22Rv1 (cell line): ENCODE results near the gene AP2A2.

Source experiments
- H3K27ac ChIP-seq: fragments of 450-650 bp; 2 replicates; pipeline ENCODE4 v1.5.1; 2017
- ZFX ChIP-seq: fragments of 450-650 bp; IDR thresholded peaks from 2 replicates; pipeline ENCODE4 v1.6.1; 2017; ENCODE audit warnings: antibody characterized with exemption, borderline replicate concordance
- TF ChIP-seq, protein P1 (sequence below): fragments of 450-650 bp; IDR thresholded peaks from 2 replicates; pipeline ENCODE4 v1.5.1; 2017; ENCODE audit warnings: mild to moderate bottlenecking

Gene AP2A2

DNA sequence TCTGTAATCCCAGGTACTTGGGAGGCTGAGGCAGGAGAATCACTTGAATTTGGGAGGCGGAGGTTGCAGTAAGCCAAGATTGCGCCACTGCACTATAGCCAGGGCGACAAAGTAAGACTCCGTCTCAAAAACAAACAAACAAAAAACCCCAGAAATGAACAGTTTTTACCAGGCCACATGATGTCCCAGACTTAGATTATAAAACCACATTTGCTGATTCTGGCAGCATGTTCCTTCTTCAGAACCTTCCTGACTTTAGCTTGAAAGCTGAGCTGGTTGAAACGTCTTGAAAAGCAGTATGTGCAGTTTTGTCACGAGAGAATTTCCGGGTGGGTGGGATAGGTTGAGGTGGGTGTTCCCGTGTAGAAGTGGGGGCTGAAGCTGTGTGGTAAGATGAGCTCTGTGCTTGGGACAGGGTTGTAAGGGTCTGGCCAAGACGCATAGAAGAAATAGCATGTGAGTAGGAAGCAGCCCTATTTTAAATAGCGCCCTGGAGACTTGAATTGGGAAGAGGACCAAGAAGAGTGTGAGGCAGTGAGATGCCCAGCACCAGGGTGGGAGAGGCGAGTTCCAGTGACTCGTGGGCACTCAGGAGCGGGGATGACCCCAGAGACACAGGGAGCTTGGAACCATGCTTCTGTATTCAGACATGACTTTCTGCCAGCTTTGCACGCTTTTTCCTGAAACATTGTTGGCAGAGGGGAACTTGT is 7.6 kb downstream of the AP2A2 start:
- H3K27ac ChIP-seq: no peak overlapping the region
- TF ChIP-seq ZFX: no peak
- TF ChIP-seq, protein P1, sequence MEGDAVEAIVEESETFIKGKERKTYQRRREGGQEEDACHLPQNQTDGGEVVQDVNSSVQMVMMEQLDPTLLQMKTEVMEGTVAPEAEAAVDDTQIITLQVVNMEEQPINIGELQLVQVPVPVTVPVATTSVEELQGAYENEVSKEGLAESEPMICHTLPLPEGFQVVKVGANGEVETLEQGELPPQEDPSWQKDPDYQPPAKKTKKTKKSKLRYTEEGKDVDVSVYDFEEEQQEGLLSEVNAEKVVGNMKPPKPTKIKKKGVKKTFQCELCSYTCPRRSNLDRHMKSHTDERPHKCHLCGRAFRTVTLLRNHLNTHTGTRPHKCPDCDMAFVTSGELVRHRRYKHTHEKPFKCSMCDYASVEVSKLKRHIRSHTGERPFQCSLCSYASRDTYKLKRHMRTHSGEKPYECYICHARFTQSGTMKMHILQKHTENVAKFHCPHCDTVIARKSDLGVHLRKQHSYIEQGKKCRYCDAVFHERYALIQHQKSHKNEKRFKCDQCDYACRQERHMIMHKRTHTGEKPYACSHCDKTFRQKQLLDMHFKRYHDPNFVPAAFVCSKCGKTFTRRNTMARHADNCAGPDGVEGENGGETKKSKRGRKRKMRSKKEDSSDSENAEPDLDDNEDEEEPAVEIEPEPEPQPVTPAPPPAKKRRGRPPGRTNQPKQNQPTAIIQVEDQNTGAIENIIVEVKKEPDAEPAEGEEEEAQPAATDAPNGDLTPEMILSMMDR: no peak

DNA sequence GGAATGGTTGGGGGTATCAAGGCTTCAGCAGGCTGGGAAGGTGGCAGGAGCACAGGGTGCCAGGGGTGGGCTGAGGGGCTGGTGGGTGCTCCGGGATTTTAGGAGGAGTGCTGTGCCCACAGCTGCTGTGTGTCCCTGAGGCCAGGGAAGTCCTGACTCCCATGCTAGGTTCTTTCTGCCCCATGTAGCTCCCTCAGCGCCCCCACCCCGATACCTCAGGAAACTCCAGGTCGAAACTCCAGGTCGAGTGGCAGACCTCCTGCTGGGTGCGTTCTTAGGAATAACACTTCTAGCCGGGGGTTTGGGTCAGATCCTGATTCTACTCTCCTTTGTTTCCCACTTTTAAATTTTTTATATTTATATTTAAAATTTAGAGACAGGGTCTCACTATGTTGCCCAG is 8.3 kb downstream of the AP2A2 start:
- no peak for TF ChIP-seq ZFX
- TF ChIP-seq, protein P1: no peak
- H3K27ac ChIP-seq: no peak overlapping the region

DNA sequence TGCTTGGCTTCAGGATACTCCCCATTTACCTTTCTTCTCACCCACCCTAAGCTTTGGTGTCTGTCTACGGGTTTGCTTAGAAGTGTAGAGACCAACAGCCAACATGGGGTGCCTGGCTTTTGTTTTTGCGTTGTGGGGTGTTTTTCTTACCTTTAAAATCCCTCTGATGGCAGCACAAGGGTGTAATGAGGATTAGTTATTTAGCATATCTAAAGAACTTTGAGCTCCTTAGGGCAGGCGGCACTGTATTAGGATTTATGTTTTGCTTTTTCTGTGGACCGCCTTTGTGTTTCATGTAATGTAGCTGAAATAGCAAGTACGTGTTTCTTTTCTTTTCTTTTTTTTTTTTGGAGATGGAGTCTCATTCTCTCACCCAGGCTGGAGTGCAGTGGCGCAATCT is 8.9 kb downstream of the AP2A2 start:
- no peak overlapping the region for H3K27ac ChIP-seq
- no peak for TF ChIP-seq ZFX
- TF ChIP-seq, protein P1: no peak

DNA sequence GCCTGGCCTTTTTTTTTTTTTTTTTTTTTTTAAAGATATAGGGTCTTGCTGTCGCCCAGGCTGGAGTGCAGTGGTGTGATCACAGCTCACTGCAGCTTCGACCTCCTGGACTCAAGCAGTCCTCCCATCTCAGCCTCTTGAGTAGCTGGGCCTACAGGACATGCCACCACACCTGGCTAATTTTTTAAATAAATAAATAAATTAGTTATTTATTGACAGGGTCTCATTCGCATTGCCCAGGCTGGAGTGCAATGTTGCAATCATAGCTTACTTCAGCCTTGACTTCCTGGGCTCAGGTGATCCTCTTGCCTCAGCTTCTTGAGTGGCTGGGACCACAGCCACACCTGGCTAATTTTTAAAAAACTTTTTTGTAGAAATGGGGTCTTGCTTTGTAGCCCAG is 10.5 kb downstream of the AP2A2 start:
- H3K27ac ChIP-seq: no peak overlapping the region
- TF ChIP-seq ZFX: no peak
- TF ChIP-seq, protein P1: no peak

DNA sequence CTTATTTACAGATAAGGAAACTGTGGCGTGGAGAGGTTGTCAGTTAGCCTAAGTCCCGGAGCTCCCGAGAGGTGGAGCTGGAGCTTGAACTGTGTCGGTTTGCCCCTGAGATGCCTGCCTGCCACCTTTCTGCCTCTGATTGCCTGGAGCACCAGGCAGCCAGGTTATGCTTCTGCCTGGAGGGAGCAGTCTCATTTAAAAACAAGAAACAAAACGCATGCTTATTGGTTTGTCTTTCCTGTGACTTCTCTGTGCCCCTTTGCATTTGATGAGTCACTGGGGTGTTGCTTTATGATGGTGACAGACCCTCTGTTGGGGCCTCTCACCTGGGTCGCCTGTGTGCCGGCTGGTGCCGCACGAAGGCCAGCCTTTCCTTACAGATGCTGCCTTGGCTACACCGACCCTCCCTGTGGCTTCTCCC is 12.2 kb downstream of the AP2A2 start:
- H3K27ac ChIP-seq: no peak overlapping the region
- TF ChIP-seq, protein P1: no peak
- TF ChIP-seq ZFX: no peak

DNA sequence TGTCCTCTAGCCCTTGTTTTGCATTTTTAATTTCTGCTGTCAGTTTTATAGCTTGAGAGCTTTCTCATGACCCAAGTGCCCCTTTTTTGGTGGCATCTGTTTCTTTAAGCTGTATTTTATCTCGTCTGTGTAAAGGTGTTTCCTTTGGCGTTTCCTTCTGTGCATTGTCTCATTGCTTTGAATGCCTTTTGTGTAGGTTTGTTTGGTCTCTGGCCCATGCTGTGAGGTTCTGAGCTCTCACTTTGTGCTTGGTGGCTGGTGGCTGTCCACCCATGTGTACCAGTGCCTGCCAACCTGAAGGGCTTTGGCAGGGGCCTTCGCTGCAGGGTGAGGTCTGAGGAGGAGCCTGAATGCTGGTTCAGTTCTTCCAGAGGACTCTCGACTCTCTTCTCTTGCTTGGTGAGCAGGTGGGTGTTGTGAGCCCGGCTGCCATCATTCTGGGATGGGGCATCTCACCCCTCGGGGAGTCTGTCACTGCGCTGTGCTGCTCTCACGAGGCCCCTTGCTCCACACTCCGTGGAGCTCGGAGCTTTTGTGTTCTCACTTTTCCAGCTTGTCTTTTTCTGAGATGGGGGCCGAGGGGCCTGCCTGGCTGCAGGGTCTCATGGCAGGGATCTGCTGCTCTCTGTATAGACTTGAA is 14.9 kb downstream of the AP2A2 start:
- H3K27ac ChIP-seq: no peak overlapping the region

DNA sequence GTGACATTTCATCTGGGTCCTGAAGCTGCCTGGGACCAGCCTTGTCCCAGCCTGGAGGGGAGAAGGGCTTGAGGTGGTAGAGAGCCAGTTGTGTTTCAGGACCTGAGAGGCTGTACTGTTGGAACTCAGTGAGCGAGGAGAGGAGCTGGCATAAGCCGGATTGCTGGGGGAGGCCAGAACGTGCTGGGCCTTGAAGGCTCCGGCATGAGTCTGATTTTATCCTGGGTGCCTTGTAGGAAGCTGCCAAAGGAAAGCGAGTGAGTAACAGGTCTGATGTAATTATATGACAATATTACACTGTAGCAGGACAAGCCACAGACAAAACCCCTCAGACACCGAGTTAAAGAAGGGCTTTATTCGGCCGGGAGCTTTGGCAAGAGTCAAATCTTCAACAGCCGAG is 17.2 kb downstream of the AP2A2 start:
- no peak overlapping the region for H3K27ac ChIP-seq
- TF ChIP-seq, protein P1: no peak
- TF ChIP-seq ZFX: no peak

More for the DNA sequence above, 14.9 kb downstream of the AP2A2 start:
- TF ChIP-seq ZFX: no peak
- TF ChIP-seq, protein P1: no peak
